Tibial nerve (tissue), 4 donors: Measurements from ENCODE around the gene GALNT13. TPM values are rescaled to one million over a fixed set of nuclear protein-coding genes. Genes with fewer than 3 reads are reported as not detected.
"Not testable (repeated sequence)": the region's sequence is repeated elsewhere in the genome, so short reads cannot be mapped to it uniquely, and the experiment has no call there.

Experiments used
- DNase-seq, 2 donors: peaks; one replicate each; pipeline ENCODE4 v3.0.0-alpha.2; 2019; ENCODE audit warnings: low spot score in 2 of 2
- H3K27ac ChIP-seq, 4 donors: fragments of 200-600 bp; sonication (generic) in 3 of 4; one replicate each; pipeline ENCODE4 v1.5.1; 2017 to 2019; ENCODE audit warnings: mild to moderate bottlenecking in 1 of 4
- H3K27me3 ChIP-seq, 2 donors: fragments of 200-600 bp; sonication (generic) in 1 of 2; one replicate each; pipeline versions ENCODE4 v1.5.1 to v1.6.0; 2017 to 2019
- H3K36me3 ChIP-seq, 3 donors: fragments of 200-600 bp; sonication (generic); one replicate each; pipeline ENCODE4 v1.5.1; 2018 to 2019
- H3K4me1 ChIP-seq, 4 donors: fragments of 200-600 bp; sonication (generic) in 3 of 4; one replicate each; pipeline ENCODE4 v1.5.1; 2017 to 2019
- H3K4me3 ChIP-seq, 4 donors: fragments of 200-600 bp; sonication (generic) in 3 of 4; one replicate each; pipeline ENCODE4 v1.5.1; 2017 to 2019; ENCODE audit warnings: mild to moderate bottlenecking in 1 of 4, moderate library complexity in 1 of 4
- H3K9me3 ChIP-seq, 4 donors: fragments of 200-600 bp; sonication (generic) in 3 of 4; one replicate each; pipeline ENCODE4 v1.5.1; 2017 to 2019
- EP300 ChIP-seq, 2 donors: sonication (generic); formaldehyde crosslinking; IDR thresholded peaks; one replicate each; pipeline ENCODE4 v1.6.1; 2017; ENCODE audit warnings: antibody characterized with exemption in 2 of 2, mild to moderate bottlenecking in 1 of 2
- POLR2A ChIP-seq, 2 donors: fragments of 450-650 bp; IDR thresholded peaks; one replicate each; pipeline ENCODE4 v1.6.1; 2017; ENCODE audit warnings: antibody characterized with exemption in 2 of 2, mild to moderate bottlenecking in 2 of 2, moderate library complexity in 2 of 2
- WGBS, 2 donors: methylation state at CpG; one replicate each; pipeline ENCODE4 v1.1.5; 2018; 5-methylcytosine and 5-hydroxymethylcytosine counted together
- total RNA-seq, 4 donors: library from RNA; depleted of rRNA; stranded (reverse); fragments of >200 nt; gene quantifications; one replicate each; pipeline ENCODE4 v1.1.0, GENCODE V29; 2016
- TF ChIP-seq, protein P1 (sequence below), 5 experiments: fragments of 200-600 bp in 3 of 5; fragments of 450-650 bp in 2 of 5; sonication (generic) in 3 of 5; IDR thresholded peaks; one replicate each; pipeline ENCODE4 v1.5.1; 2016 to 2019; ENCODE audit warnings: antibody characterized with exemption in 5 of 5, mild to moderate bottlenecking in 3 of 5, moderate library complexity in 2 of 5

The GALNT13 gene
- total RNA-seq, 4 donors from 2014 or later = under 0.01 to 3.1 (median 1.3) TPM; not detected in 1

DNA sequence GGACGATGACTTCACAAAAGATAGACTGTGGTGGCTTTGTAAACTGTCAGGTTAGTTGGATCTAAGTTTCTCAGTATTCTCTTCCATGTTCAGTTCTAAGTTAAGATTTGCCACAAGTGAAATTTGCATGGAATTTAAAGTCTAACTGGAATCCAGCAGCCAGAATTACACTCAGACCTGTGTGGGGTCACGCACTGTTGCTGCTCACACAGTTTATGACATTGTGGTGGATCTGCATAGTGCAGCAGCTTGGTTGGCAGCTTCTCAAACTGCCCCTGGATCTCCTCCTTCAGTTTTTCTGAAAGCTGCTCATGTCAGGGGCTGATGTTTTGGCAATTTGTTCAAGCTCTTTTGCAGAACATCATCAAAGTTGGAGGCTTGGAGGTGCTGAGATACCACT, 598.7 kb downstream of the GALNT13 start:
- Histone ChIP-seq H3K36me3 (no peaks in the 10 kb centered on the region), H3K9me3 (no peaks in the 10 kb centered on the region), H3K4me1 (no peaks in the 10 kb centered on the region), H3K4me3 (no peak overlapping the region), H3K27me3 (no peaks in the 10 kb centered on the region), H3K27ac (no peak overlapping the region)
- no peak for DNase-seq
- TF ChIP-seq POLR2A (IDR thresholded peaks at IDR 0.05) = no peak
- no peak for TF ChIP-seq EP300 (IDR thresholded peaks at IDR 0.05)
- TF ChIP-seq, protein P1, sequence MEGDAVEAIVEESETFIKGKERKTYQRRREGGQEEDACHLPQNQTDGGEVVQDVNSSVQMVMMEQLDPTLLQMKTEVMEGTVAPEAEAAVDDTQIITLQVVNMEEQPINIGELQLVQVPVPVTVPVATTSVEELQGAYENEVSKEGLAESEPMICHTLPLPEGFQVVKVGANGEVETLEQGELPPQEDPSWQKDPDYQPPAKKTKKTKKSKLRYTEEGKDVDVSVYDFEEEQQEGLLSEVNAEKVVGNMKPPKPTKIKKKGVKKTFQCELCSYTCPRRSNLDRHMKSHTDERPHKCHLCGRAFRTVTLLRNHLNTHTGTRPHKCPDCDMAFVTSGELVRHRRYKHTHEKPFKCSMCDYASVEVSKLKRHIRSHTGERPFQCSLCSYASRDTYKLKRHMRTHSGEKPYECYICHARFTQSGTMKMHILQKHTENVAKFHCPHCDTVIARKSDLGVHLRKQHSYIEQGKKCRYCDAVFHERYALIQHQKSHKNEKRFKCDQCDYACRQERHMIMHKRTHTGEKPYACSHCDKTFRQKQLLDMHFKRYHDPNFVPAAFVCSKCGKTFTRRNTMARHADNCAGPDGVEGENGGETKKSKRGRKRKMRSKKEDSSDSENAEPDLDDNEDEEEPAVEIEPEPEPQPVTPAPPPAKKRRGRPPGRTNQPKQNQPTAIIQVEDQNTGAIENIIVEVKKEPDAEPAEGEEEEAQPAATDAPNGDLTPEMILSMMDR (IDR thresholded peaks at IDR 0.05) = no peak
- 86 to 87% methylated on average over 2 of the region's 2 CpGs for WGBS, 2 donors

DNA sequence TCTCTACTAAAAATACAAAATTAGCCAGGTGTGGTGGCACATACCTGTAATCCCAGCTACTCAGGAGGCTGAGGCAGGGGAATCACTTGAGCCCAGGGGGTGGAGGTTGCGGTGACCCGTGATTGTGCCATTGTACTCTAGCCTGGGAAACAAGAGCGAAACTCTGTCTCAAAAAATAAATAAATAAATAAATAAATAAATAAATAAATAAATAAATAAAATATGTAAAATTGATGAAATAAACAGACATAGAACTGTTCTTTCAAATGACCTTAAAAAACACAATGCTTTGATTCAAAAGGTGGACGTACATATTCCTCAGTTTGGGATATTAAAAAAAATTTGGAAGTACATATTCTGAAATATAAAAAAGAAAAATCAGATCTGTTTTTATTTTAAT, 599.8 kb downstream of the GALNT13 start:
- H3K27ac ChIP-seq, H3K4me1 ChIP-seq, H3K36me3 ChIP-seq, DNase-seq, H3K4me3 ChIP-seq, H3K9me3 ChIP-seq, H3K27me3 ChIP-seq: not testable (repeated sequence)
- WGBS, 2 donors = 95 to 96% methylated on average over 4 of the region's 4 CpGs

DNA sequence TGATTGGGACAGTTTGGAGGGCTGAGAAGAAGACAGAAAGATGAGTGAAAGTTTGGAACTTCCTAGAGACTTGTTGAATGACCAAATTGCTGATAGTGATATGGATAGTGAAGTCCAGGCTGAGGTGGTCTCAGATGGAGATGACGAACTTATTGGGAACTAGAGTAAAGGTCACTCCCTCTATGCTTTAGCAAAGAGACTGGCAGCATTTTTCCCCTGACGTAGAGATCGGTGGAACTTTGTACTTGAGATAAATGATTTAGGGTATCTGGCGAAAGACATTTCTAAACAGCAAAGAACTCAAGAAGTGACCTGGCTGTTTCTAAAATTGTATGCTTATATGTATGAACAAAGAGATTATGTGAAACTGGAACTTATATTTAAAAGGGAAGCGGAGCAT, 605.6 kb downstream of the GALNT13 start:
- DNase-seq = no peak
- H3K4me1 ChIP-seq = peaks cover 0 to 6% (median 0%) of the 10 kb centered on the region in 4 donors
- no peaks in the 10 kb centered on the region for H3K27me3 ChIP-seq
- WGBS, 2 donors = 91 to 92% methylated on average over 5 of the region's 5 CpGs
- TF ChIP-seq EP300 (IDR thresholded peaks at IDR 0.05) (no peak), POLR2A (IDR thresholded peaks at IDR 0.05) (no peak)
- TF ChIP-seq, protein P1 (IDR thresholded peaks at IDR 0.05) = no peak
- H3K4me3 ChIP-seq = no peak overlapping the region
- H3K27ac ChIP-seq = no peak overlapping the region
- no peaks in the 10 kb centered on the region for H3K9me3 ChIP-seq
- no peaks in the 10 kb centered on the region for H3K36me3 ChIP-seq

DNA sequence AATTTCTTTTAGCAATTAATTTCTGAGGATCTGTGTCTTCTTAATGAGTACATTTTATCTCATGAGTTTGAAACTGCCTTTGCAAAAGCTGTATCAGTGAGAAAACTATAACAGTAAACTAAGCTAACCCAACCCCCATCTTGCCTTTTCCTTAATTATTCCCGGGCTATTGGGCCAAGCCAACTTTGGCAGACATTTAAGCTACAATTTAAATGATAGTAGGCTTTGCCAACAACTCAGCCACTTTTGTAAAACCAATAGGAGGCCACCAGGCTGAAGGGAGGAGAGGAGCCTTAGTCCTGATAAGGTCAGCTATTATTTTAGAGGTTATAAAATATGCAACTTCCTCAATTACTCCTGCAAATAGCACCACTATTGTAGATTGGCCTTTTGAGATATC, 608.8 kb downstream of the GALNT13 start:
- TF ChIP-seq POLR2A (IDR thresholded peaks at IDR 0.05) = no peak
- TF ChIP-seq, protein P1 (IDR thresholded peaks at IDR 0.05) = no peak
- TF ChIP-seq EP300 (IDR thresholded peaks at IDR 0.05) = no peak
- Histone ChIP-seq H3K9me3 (no peaks in the 10 kb centered on the region), H3K36me3 (no peaks in the 10 kb centered on the region), H3K4me1 (peaks cover 0 to 6% (median 0%) of the 10 kb centered on the region in 4 donors), H3K27me3 (no peaks in the 10 kb centered on the region), H3K4me3 (no peak overlapping the region), H3K27ac (no peak overlapping the region)
- DNase-seq = no peak
- WGBS, 2 donors = 25 to 43% methylated on average over 1 of the region's 1 CpG

DNA sequence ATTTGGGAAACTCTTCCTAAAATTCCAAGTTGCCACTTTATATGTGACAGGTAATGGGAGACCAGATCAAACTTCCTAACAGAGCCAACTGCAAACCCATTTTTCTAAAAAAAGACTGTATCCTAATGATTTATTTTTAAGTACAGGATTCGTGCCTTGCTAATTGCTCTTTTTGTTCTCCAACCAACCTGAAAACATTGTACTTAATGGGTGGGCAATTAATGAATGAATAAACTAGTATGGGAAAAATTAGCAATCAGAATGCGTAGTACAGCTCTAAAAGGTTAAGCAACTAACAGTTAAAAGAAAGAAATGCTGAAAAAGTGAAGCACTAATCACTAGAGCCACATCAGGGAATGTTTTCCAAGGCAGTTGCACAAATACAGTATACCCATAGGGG, 609.6 kb downstream of the GALNT13 start:
- H3K27ac ChIP-seq = no peak overlapping the region
- no peaks in the 10 kb centered on the region for H3K27me3 ChIP-seq
- 45 to 52% methylated on average over 2 of the region's 2 CpGs for WGBS, 2 donors
- no peak for TF ChIP-seq EP300 (IDR thresholded peaks at IDR 0.05)
- TF ChIP-seq, protein P1 (IDR thresholded peaks at IDR 0.05) = no peak
- TF ChIP-seq POLR2A (IDR thresholded peaks at IDR 0.05) = no peak
- no peaks in the 10 kb centered on the region for H3K36me3 ChIP-seq
- H3K4me3 ChIP-seq = no peak overlapping the region
- peaks cover 0 to 6% (median 0%) of the 10 kb centered on the region in 4 donors for H3K4me1 ChIP-seq
- H3K9me3 ChIP-seq = no peaks in the 10 kb centered on the region
- no peak for DNase-seq
